Nephron (organoid): Measurements from ENCODE around the gene CADPS.
A peak's percentile ranks its signal among the peaks of the same experiment; 100 is the strongest.

Experiments
- H3K27ac Mint-ChIP-seq, 3 experiments: 2 replicates each; pipeline ENCODE4 v1.8.0; 2020; ENCODE audit warnings: mixed read lengths in 3 of 3, mild to moderate bottlenecking in 2 of 3, moderate library complexity in 1 of 3
- H3K27me3 Mint-ChIP-seq: 2 replicates; pipeline ENCODE4 v1.8.0; 2021; ENCODE audit warnings: low read depth, mild to moderate bottlenecking, moderate library complexity, mixed read lengths
- H3K36me3 Mint-ChIP-seq: 2 replicates; pipeline ENCODE4 v1.8.0; 2020; ENCODE audit warnings: low read depth, mixed read lengths
- H3K4me1 Mint-ChIP-seq: 2 replicates; pipeline ENCODE4 v1.8.0; 2020; ENCODE audit warnings: mixed read lengths
- H3K4me3 Mint-ChIP-seq, 3 experiments: 2 replicates each; pipeline ENCODE4 v1.8.0; 2020; ENCODE audit warnings: mild to moderate bottlenecking in 3 of 3, mixed read lengths in 3 of 3, moderate library complexity in 2 of 3
- H3K9me3 Mint-ChIP-seq: 2 replicates; pipeline ENCODE4 v1.8.0; 2020; ENCODE audit warnings: mixed read lengths
- CTCF ChIP-seq, 3 experiments: fragments of 200-600 bp; sonication (generic); IDR thresholded peaks; one replicate each; pipeline ENCODE4 v1.5.0; 2021; ENCODE audit warnings: antibody characterized with exemption in 3 of 3; ENCODE audit not compliant: unreplicated experiment in 3 of 3

The CADPS gene

GRCh38 chr3:62882676-62883200, 7.5 kb upstream of the CADPS start:
- H3K9me3 Mint-ChIP-seq: no peaks in the 10 kb centered on the region
- H3K4me3 Mint-ChIP-seq: no peak overlapping the region
- peaks cover 50% of the 10 kb centered on the region for H3K27me3 Mint-ChIP-seq
- no peak for TF ChIP-seq CTCF (IDR thresholded peaks at IDR 0.05; ENCODE audit: unreplicated experiment in 3 of 3)
- H3K36me3 Mint-ChIP-seq: no peaks in the 10 kb centered on the region
- H3K4me1 Mint-ChIP-seq: no peaks in the 10 kb centered on the region
- H3K27ac Mint-ChIP-seq: no peak overlapping the region

DNA sequence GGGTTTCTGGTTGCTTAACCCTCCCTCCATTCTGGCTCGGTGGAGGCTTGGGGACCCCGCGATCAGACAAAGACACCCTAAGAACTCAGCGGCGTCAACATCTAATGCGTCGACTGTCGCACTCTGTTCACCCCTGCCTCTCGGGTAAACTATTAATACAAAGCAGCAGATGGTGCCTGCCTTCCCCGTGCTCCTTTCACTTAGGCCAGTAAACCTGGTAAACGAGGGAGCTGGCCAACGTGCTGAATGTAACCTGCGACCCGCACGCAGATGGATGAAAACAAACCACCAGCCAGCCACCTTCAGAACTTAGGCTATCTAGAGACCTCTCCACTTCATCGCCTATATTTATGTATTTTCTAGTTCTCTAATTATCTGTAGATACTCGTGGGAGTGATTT, 848 bp upstream of the CADPS start:
- Mint-ChIP-seq H3K36me3 (peaks cover 6% of the 10 kb centered on the region), H3K27me3 (peaks cover 73% of the 10 kb centered on the region)

GRCh38 chr3:62875558-62876002, 364 bp upstream of the CADPS start:
- peaks cover 29% of the 10 kb centered on the region for H3K4me1 Mint-ChIP-seq
- peaks cover 76% of the 10 kb centered on the region for H3K27me3 Mint-ChIP-seq
- H3K4me3 Mint-ChIP-seq: peak overlapping the region; percentile 81 to 91 (median 83)
- H3K36me3 Mint-ChIP-seq: peaks cover 6% of the 10 kb centered on the region
- TF ChIP-seq CTCF (IDR thresholded peaks at IDR 0.05; ENCODE audit: unreplicated experiment in 3 of 3): no peak
- H3K27ac Mint-ChIP-seq: no peak overlapping the region
- H3K9me3 Mint-ChIP-seq: peaks cover 11% of the 10 kb centered on the region

More for the DNA sequence above, 848 bp upstream of the CADPS start:
- H3K9me3 Mint-ChIP-seq: peaks cover 11% of the 10 kb centered on the region
- H3K27ac Mint-ChIP-seq: no peak overlapping the region
- H3K4me1 Mint-ChIP-seq: peaks cover 27% of the 10 kb centered on the region
- no peak for TF ChIP-seq CTCF (IDR thresholded peaks at IDR 0.05; ENCODE audit: unreplicated experiment in 3 of 3)
- H3K4me3 Mint-ChIP-seq: peak overlapping the region; percentile 81 to 91 (median 83)

DNA sequence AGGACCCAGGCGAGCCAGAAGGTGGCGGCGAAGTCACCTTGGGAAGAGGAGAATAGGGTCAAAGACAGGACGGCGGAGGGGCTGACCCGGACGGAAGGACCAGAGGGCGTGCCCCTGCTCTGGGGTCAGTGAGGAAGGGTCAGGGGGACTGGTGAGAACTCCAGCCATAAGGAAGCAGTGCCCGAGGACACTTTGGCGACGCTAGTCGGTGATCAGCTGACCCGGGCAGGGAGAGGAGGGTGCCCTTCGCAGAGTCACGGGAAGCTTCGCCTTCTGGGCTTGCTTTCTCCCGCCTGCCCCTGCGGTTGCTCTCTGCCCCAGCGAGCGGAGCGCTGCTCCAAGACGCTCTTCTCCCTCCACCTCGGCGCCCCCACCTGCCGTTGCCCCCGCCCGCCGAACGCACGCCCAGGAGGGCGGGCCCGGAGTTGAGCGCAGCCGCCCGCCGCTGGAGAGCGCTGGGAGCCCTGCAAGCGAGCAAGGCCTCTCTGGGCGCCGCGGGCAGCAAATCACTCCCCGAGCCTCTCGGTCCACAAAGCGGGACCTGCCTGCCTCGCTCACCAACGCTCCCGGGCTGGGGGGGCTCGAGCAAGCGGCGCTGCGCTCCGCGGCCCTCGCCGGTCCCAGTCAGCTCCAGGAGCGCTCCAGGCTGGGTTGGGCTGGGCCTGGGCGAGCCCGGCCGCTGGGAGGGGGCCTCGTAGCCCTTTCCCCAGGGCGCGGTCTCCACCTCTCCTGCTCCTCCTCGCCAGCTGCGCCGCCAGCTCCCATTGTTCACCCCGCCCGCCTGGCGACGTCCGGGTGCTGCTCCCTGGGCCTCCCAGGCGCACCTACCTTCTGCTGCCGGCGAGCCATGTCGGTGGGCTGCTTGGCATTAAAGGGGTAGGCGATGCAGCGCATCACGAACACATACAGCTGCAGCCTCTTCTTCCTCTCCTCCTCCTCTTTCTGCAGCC, 1.2 kb downstream of the CADPS start:
- peaks cover 79% of the 10 kb centered on the region for H3K27me3 Mint-ChIP-seq
- peaks cover 29% of the 10 kb centered on the region for H3K4me1 Mint-ChIP-seq
- peaks cover 6% of the 10 kb centered on the region for H3K36me3 Mint-ChIP-seq
- H3K9me3 Mint-ChIP-seq: peaks cover 11% of the 10 kb centered on the region
- H3K4me3 Mint-ChIP-seq: peak overlapping the region; percentile 93 to 96 (median 94)
- TF ChIP-seq CTCF (IDR thresholded peaks at IDR 0.05; ENCODE audit: unreplicated experiment in 3 of 3): peak; percentile 24 to 31 (median 27)
- H3K27ac Mint-ChIP-seq: peak overlapping the region; percentile 19 to 76 (median 68)

DNA sequence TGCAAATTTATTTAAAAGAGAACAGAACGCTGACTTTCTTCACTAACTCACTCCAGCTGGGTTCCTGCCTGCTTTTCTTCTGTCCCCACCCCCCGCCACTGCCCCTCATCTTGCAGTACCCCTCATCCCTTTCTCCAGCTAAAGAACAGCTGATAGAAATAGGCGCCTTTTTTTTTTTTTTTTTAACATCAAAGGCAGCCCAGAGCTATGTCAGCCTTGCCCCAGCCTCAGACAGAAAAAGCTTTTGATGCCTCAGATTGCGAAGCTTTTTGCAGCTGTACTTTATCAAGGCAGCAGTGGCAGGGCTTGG, 1.8 kb downstream of the CADPS start:
- H3K4me1 Mint-ChIP-seq: peaks cover 29% of the 10 kb centered on the region

More for the DNA sequence above, 1.8 kb downstream of the CADPS start:
- Mint-ChIP-seq H3K9me3 (peaks cover 11% of the 10 kb centered on the region), H3K36me3 (peaks cover 6% of the 10 kb centered on the region), H3K27ac (peak overlapping the region; percentile 19 to 76 (median 68)), H3K27me3 (peaks cover 73% of the 10 kb centered on the region), H3K4me3 (peak overlapping the region; percentile 93 to 96 (median 94))
- TF ChIP-seq CTCF (IDR thresholded peaks at IDR 0.05; ENCODE audit: unreplicated experiment in 3 of 3): no peak
